Mesenchymal stem cell (in vitro differentiated cells and primary cell): ENCODE results near the gene SDCCAG8.
A peak's percentile ranks its signal among the peaks of the same experiment; 100 is the strongest.

Experiments used
- DNase-seq: peaks from one replicate; pipeline ENCODE4 v3.0.0-alpha.2; 2013
- H2AFZ ChIP-seq: one replicate; pipeline ENCODE4 v1.6.1; 2013; ENCODE audit warnings: low read depth, mild to moderate bottlenecking, control low read depth, inconsistent platforms, low read length, moderate library complexity
- H2AK5ac ChIP-seq: 2 replicates; pipeline ENCODE4 v1.6.1; 2013; ENCODE audit warnings: low read length, moderate library complexity, mild to moderate bottlenecking, inconsistent platforms; ENCODE audit not compliant: severe bottlenecking
- H2BK120ac ChIP-seq: one replicate; pipeline ENCODE4 v1.6.1; 2013; ENCODE audit warnings: low read depth, mild to moderate bottlenecking, inconsistent platforms, low read length, moderate library complexity
- H2BK12ac ChIP-seq, 2 experiments: one replicate each; pipeline ENCODE4 v1.6.1; 2013; ENCODE audit warnings: inconsistent platforms in 2 of 2, low read length in 2 of 2, mild to moderate bottlenecking in 2 of 2, moderate library complexity in 2 of 2, control low read depth in 1 of 2
- H2BK15ac ChIP-seq: one replicate; pipeline ENCODE4 v1.6.1; 2013; ENCODE audit warnings: mild to moderate bottlenecking, low read depth, inconsistent platforms; ENCODE audit not compliant: poor library complexity, severe bottlenecking
- H2BK5ac ChIP-seq: 2 replicates; pipeline ENCODE4 v1.6.1; 2013; ENCODE audit warnings: low read depth, mild to moderate bottlenecking, low read length, control low read depth, inconsistent platforms; ENCODE audit not compliant: poor library complexity, severe bottlenecking
- H3K14ac ChIP-seq, 2 experiments: one replicate each; pipeline ENCODE4 v1.6.1; 2013; ENCODE audit warnings: inconsistent platforms in 2 of 2, low read length in 2 of 2, control low read depth in 1 of 2, mild to moderate bottlenecking in 1 of 2, moderate library complexity in 1 of 2
- H3K18ac ChIP-seq, 2 experiments: one replicate each; pipeline ENCODE4 v1.6.1; 2013; ENCODE audit warnings: inconsistent platforms in 2 of 2, low read length in 2 of 2, control low read depth in 1 of 2, low read depth in 1 of 2, mild to moderate bottlenecking in 1 of 2
- H3K23ac ChIP-seq, 2 experiments: one replicate each; pipeline ENCODE4 v1.6.1; 2013; ENCODE audit warnings: inconsistent platforms in 2 of 2, low read length in 2 of 2, mild to moderate bottlenecking in 2 of 2, moderate library complexity in 2 of 2, control low read depth in 1 of 2
- H3K27ac ChIP-seq: 2 replicates; pipeline ENCODE4 v1.5.1; 2013; ENCODE audit warnings: mild to moderate bottlenecking, moderate library complexity, low read length, control low read depth, inconsistent platforms; ENCODE audit not compliant: poor library complexity, severe bottlenecking
- H3K27me3 ChIP-seq, 2 experiments: 2 replicates each; pipeline versions ENCODE4 v1.6.1 to v1.7.0; 2013; ENCODE audit warnings: low read length in 2 of 2, mild to moderate bottlenecking in 2 of 2, moderate library complexity in 2 of 2, control low read depth in 1 of 2, inconsistent platforms in 1 of 2; ENCODE audit not compliant: control insufficient read depth in 1 of 2, insufficient read depth in 1 of 2
- H3K36me3 ChIP-seq, 2 experiments: 2 replicates each; pipeline versions ENCODE4 v1.6.1 to v1.7.0; 2013; ENCODE audit warnings: low read length in 2 of 2, control low read depth in 1 of 2, inconsistent platforms in 1 of 2, low read depth in 1 of 2, mild to moderate bottlenecking in 1 of 2; ENCODE audit not compliant: insufficient read depth in 2 of 2, control insufficient read depth in 1 of 2
- H3K4ac ChIP-seq, 2 experiments: one replicate each; pipeline ENCODE4 v1.6.1; 2013; ENCODE audit warnings: inconsistent platforms in 2 of 2, low read length in 2 of 2, mild to moderate bottlenecking in 2 of 2, moderate library complexity in 2 of 2, control low read depth in 1 of 2, low read depth in 1 of 2
- H3K4me1 ChIP-seq: 2 replicates; pipeline ENCODE4 v1.6.1; 2013; ENCODE audit warnings: low read depth, low read length, control low read depth; ENCODE audit not compliant: control insufficient read depth, insufficient read depth
- H3K4me2 ChIP-seq: 2 replicates; pipeline ENCODE4 v1.6.1; 2013; ENCODE audit warnings: low read length, mild to moderate bottlenecking, inconsistent platforms; ENCODE audit not compliant: poor library complexity, severe bottlenecking
- H3K4me3 ChIP-seq, 2 experiments: 2 replicates each; pipeline versions ENCODE4 v1.5.1 to v1.7.0; 2013; ENCODE audit warnings: low read length in 2 of 2, mild to moderate bottlenecking in 2 of 2, control low read depth in 1 of 2, low read depth in 1 of 2; ENCODE audit not compliant: insufficient read depth in 1 of 2
- H3K79me1 ChIP-seq: replicated peaks from 2 replicates; pipeline ENCODE4 v1.6.1; 2013; ENCODE audit warnings: mild to moderate bottlenecking, control low read depth, low read length, inconsistent platforms; ENCODE audit not compliant: poor library complexity, severe bottlenecking
- H3K9ac ChIP-seq: 2 replicates; pipeline ENCODE4 v1.7.0; 2013; ENCODE audit warnings: mild to moderate bottlenecking, low read length, moderate library complexity
- H3K9me3 ChIP-seq: 2 replicates; pipeline ENCODE4 v1.7.0; 2013; ENCODE audit warnings: mild to moderate bottlenecking, low read length; ENCODE audit not compliant: control insufficient read depth
- H4K8ac ChIP-seq: one replicate; pipeline ENCODE4 v1.6.1; 2013; ENCODE audit warnings: inconsistent platforms, mild to moderate bottlenecking, low read length, moderate library complexity
- H4K91ac ChIP-seq: one replicate; pipeline ENCODE4 v1.6.1; 2013; ENCODE audit warnings: mild to moderate bottlenecking, low read length, inconsistent platforms
- WGBS: methylation state at CpG from one replicate; pipeline ENCODE4 v1.1.7; 2013; ENCODE audit warnings: mixed read lengths; 5-methylcytosine and 5-hydroxymethylcytosine counted together

Gene SDCCAG8

GRCh38 chr1:243490748-243491686, 235.2 kb downstream of the SDCCAG8 start:
- peaks cover 33 to 34% of the 10 kb centered on the region in 2 experiments for H3K36me3 ChIP-seq
- 92% methylated on average over 7 of the region's 8 CpGs for WGBS

GRCh38 chr1:243493156-243494129, 237.6 kb downstream of the SDCCAG8 start:
- no peak overlapping the region for H4K91ac ChIP-seq
- H2BK5ac ChIP-seq, result no peak overlapping the region
- no peak overlapping the region for H3K4me2 ChIP-seq
- no peak overlapping the region for H2BK12ac ChIP-seq
- no peak overlapping the region for H2BK120ac ChIP-seq
- DNase-seq, result no peak
- no peaks in the 10 kb centered on the region for H3K9me3 ChIP-seq
- no peak overlapping the region for H2AFZ ChIP-seq
- H4K8ac ChIP-seq, result no peak overlapping the region
- no peak overlapping the region for H3K23ac ChIP-seq
- H3K27ac ChIP-seq, result no peak overlapping the region
- H3K4ac ChIP-seq, result no peak overlapping the region
- peaks cover 7% of the 10 kb centered on the region for H3K4me1 ChIP-seq
- peaks cover 17% of the 10 kb centered on the region for H3K79me1 ChIP-seq
- H3K9ac ChIP-seq, result no peak overlapping the region
- no peak overlapping the region for H3K14ac ChIP-seq
- H3K36me3 ChIP-seq, result peaks cover 45 to 47% of the 10 kb centered on the region in 2 experiments
- no peak overlapping the region for H3K18ac ChIP-seq
- no peaks in the 10 kb centered on the region for H3K27me3 ChIP-seq
- 90% methylated on average over 10 of the region's 14 CpGs for WGBS
- H2AK5ac ChIP-seq, result no peak overlapping the region
- no peak overlapping the region for H3K4me3 ChIP-seq
- no peak overlapping the region for H2BK15ac ChIP-seq

More at GRCh38 chr1:243490748-243491686, 235.2 kb downstream of the SDCCAG8 start:
- H3K9me3 ChIP-seq, result no peaks in the 10 kb centered on the region
- H3K4me3 ChIP-seq, result no peak overlapping the region
- no peak overlapping the region for H2BK5ac ChIP-seq
- no peak overlapping the region for H3K23ac ChIP-seq
- H3K27ac ChIP-seq, result no peak overlapping the region
- no peak overlapping the region for H2AK5ac ChIP-seq
- H2BK15ac ChIP-seq, result no peak overlapping the region
- H4K8ac ChIP-seq, result no peak overlapping the region
- H3K4me1 ChIP-seq, result peaks cover 3% of the 10 kb centered on the region
- no peak overlapping the region for H3K4ac ChIP-seq
- no peaks in the 10 kb centered on the region for H3K27me3 ChIP-seq
- no peak for DNase-seq
- H3K79me1 ChIP-seq, result peaks cover 10% of the 10 kb centered on the region
- H4K91ac ChIP-seq, result no peak overlapping the region
- peak overlapping the region; percentile 19 for H3K9ac ChIP-seq
- no peak overlapping the region for H3K4me2 ChIP-seq
- no peak overlapping the region for H2BK12ac ChIP-seq
- no peak overlapping the region for H3K18ac ChIP-seq
- H2BK120ac ChIP-seq, result no peak overlapping the region
- no peak overlapping the region for H2AFZ ChIP-seq
- no peak overlapping the region for H3K14ac ChIP-seq

- Histone ChIP-seq H2AK5ac (no peak overlapping the region), H3K27me3 (no peaks in the 10 kb centered on the region), H2BK120ac (no peak overlapping the region), H3K4ac (no peak overlapping the region), H3K9ac (no peak overlapping the region), H3K79me1 (peaks cover 17% of the 10 kb centered on the region), H3K4me3 (no peak overlapping the region), H4K8ac (peak overlapping the region; percentile 66), H3K4me2 (no peak overlapping the region), H3K27ac (no peak overlapping the region), H4K91ac (no peak overlapping the region), H3K23ac (no peak overlapping the region), H3K9me3 (no peaks in the 10 kb centered on the region), H3K14ac (no peak overlapping the region), H3K18ac (no peak overlapping the region), H2BK5ac (no peak overlapping the region), H3K4me1 (peaks cover 7% of the 10 kb centered on the region), H2BK15ac (no peak overlapping the region), H2AFZ (no peak overlapping the region), H2BK12ac (no peak overlapping the region), H3K36me3 (peaks cover 45% of the 10 kb centered on the region in 2 experiments)
- no peak for DNase-seq
- WGBS, result 89% methylated on average over 15 of the region's 15 CpGs
Observed at GRCh38 chr1:243494741-243495431, 239.0 kb downstream of the SDCCAG8 start.
